AG09319 (cell line): ENCODE data around the gene TNFRSF19.

ENCODE experiments used
- DNase-seq: peaks from one replicate; pipeline ENCODE4 v3.0.0-alpha.2; 2010; ENCODE audit warnings: low read depth; ENCODE audit errors: extremely low read depth
- CTCF ChIP-seq: IDR thresholded peaks from 2 replicates; pipeline ENCODE4 v1.5.1; 2011; ENCODE audit warnings: low read depth, mild to moderate bottlenecking, inconsistent platforms, low read length, moderate library complexity

The TNFRSF19 gene

DNA sequence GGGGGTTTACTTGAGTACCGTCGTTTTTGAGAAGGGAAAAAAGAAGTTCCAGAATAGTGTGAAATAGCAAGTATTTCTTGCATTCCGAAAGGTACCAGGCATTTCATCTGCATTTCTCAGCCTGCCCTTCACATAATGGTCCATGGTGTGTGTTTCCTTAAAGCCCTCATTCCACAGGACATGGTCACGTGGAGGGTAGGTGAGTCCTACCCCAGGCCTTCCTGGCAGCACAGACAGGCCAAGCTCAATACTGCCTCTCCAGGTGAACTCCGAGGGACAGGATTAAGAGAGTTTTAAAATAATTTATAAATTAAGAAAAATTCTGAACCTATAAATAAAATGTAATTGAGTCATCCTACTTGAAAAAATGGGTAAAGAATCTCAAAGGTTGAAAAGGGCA is 64.7 kb downstream of the TNFRSF19 start:
- no peak for TF ChIP-seq CTCF
- DNase-seq: no peak

- TF ChIP-seq CTCF: no peak
Measured at GRCh38 chr13:23636360-23636759, 66.1 kb downstream of the TNFRSF19 start.

GRCh38 chr13:23637829-23638228 is 67.6 kb downstream of the TNFRSF19 start:
- no peak for TF ChIP-seq CTCF
- DNase-seq: no peak

More at GRCh38 chr13:23636360-23636759, 66.1 kb downstream of the TNFRSF19 start:
- no peak for DNase-seq

DNA sequence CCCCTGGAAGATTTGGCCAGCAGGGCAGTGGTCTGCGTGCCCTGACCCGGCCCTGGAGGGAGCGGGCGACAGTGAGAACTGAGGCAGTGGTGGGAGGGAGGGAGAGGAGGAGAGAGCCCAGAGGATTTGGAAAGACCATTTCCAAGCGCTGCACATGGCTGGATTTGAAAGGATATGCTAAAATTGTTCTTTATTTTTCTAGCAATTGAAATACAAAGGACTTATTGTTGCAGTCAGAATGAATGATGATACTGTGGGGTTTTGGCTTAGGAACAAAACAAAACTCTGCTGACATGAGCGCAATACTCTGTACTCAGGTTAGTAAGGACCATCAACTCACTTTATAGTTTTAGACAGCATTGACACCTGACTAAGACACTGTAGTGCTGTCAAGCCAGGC is 69.5 kb downstream of the TNFRSF19 start:
- DNase-seq: no peak
- TF ChIP-seq CTCF: no peak

GRCh38 chr13:23642110-23642509 is 71.9 kb downstream of the TNFRSF19 start:
- no peak for DNase-seq
- TF ChIP-seq CTCF: no peak

GRCh38 chr13:23643338-23644125 is 73.3 kb downstream of the TNFRSF19 start:
- no peak for DNase-seq
- no peak for TF ChIP-seq CTCF

DNA sequence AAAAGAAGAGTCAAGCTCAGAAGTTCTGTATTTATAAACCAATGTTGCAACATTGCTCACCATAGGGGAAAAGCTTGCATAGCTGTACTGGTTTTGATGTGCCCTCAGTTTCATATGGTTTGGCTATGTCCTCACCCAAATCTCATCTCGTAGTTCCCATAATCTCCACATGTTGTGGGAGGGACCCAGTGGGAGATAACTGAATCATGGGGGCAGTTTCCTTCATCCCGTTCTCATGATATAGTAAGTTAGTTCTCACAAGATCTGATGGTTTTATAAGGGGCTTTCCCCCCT is 73.9 kb downstream of the TNFRSF19 start:
- no peak for TF ChIP-seq CTCF
- no peak for DNase-seq
